T follicular helper cell (primary cell): ENCODE measurements around the gene SLC29A3.

Experiments used
- DNase-seq: peaks from one replicate; pipeline ENCODE4 v3.0.0-alpha.2; 2020; ENCODE audit warnings: low read depth

Gene SLC29A3

GRCh38 chr10:71370031-71370430, 51.0 kb downstream of the SLC29A3 start:
- no peak for DNase-seq

GRCh38 chr10:71371750-71372166, 52.7 kb downstream of the SLC29A3 start:
- no peak for DNase-seq

GRCh38 chr10:71372882-71373495, 53.9 kb downstream of the SLC29A3 start:
- no peak for DNase-seq

- no peak for DNase-seq
Observed at GRCh38 chr10:71374481-71375233, 55.6 kb downstream of the SLC29A3 start.

- no peak for DNase-seq
Observed at GRCh38 chr10:71375952-71376351, 56.9 kb downstream of the SLC29A3 start.

- DNase-seq: no peak
Observed at GRCh38 chr10:71378336-71379117, 59.5 kb downstream of the SLC29A3 start.

- DNase-seq: no peak
Observed at GRCh38 chr10:71379118-71379766, 60.2 kb downstream of the SLC29A3 start.

- DNase-seq: no peak
Observed at GRCh38 chr10:71380841-71381240, 61.8 kb downstream of the SLC29A3 start.

- no peak for DNase-seq
Observed at GRCh38 chr10:71381611-71382010, 62.6 kb downstream of the SLC29A3 start.

GRCh38 chr10:71382028-71382427, 63.0 kb downstream of the SLC29A3 start:
- DNase-seq: no peak

GRCh38 chr10:71382757-71383156, 63.7 kb downstream of the SLC29A3 start:
- DNase-seq: no peak

GRCh38 chr10:71383972-71384687, 65.1 kb downstream of the SLC29A3 start:
- peak; percentile 59 for DNase-seq

GRCh38 chr10:71388171-71388570, 69.1 kb downstream of the SLC29A3 start:
- DNase-seq: no peak

- no peak for DNase-seq
Observed at GRCh38 chr10:71388583-71389310, 69.7 kb downstream of the SLC29A3 start.

- no peak for DNase-seq
Observed at GRCh38 chr10:71389768-71390460, 70.9 kb downstream of the SLC29A3 start.

- no peak for DNase-seq
Observed at GRCh38 chr10:71390461-71390835, 71.4 kb downstream of the SLC29A3 start.

GRCh38 chr10:71390921-71391690, 72.0 kb downstream of the SLC29A3 start:
- no peak for DNase-seq

- DNase-seq: no peak
Observed at GRCh38 chr10:71391701-71392100, 72.6 kb downstream of the SLC29A3 start.

GRCh38 chr10:71392292-71392691, 73.2 kb downstream of the SLC29A3 start:
- DNase-seq: no peak
